Right lobe of liver (tissue), 4 donors: ENCODE results near the gene RAB13.

Experiments used
- POLR2A ChIP-seq: fragments of 450-650 bp; IDR thresholded peaks from one replicate; pipeline ENCODE4 v1.6.1; 2017; ENCODE audit warnings: antibody characterized with exemption, mild to moderate bottlenecking
- TF ChIP-seq, protein P1 (sequence below), 4 donors: fragments of 200-600 bp in 3 of 4; fragments of 450-650 bp in 1 of 4; IDR thresholded peaks; one replicate each; pipeline versions ENCODE4 v1.5.1 to v1.8.0; 2016 to 2022; ENCODE audit warnings: antibody characterized with exemption in 4 of 4, mild to moderate bottlenecking in 2 of 4
- donor health status: DM: no; HTN: no; CAD: no.
- donor health status: DM: no; HTN: no; CAD: no.
- donor health status: DM: no; HTN: yes; CAD: no.

DNA sequence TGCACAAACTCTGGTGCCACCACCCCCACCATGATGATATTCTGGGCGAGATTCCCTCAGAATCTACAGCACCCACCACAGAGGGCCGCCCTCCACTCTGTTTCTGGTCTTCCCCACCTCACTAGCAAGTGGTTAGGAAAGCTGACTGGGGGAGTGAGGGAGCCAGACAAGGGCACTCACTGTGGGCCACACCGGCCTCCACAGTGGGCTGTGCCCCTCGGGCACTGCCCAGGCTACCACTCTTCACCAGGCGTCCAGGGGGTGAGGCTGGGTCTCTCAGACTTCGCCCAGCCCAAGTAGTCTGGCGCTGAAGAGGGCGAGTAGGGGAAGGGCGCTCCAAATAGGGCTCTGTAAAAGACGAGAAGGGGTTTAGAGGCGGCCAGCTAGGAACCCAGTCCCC is 52.2 kb downstream of the RAB13 start:
- TF ChIP-seq, protein P1, sequence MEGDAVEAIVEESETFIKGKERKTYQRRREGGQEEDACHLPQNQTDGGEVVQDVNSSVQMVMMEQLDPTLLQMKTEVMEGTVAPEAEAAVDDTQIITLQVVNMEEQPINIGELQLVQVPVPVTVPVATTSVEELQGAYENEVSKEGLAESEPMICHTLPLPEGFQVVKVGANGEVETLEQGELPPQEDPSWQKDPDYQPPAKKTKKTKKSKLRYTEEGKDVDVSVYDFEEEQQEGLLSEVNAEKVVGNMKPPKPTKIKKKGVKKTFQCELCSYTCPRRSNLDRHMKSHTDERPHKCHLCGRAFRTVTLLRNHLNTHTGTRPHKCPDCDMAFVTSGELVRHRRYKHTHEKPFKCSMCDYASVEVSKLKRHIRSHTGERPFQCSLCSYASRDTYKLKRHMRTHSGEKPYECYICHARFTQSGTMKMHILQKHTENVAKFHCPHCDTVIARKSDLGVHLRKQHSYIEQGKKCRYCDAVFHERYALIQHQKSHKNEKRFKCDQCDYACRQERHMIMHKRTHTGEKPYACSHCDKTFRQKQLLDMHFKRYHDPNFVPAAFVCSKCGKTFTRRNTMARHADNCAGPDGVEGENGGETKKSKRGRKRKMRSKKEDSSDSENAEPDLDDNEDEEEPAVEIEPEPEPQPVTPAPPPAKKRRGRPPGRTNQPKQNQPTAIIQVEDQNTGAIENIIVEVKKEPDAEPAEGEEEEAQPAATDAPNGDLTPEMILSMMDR (IDR thresholded peaks at IDR 0.05) = no peak
- no peak for TF ChIP-seq POLR2A
